Muscle of leg (tissue), 11 donors: Measurements from ENCODE around the gene IRS2. TPM values are rescaled to one million over a fixed set of nuclear protein-coding genes. Genes with fewer than 3 reads are reported as not detected.

Experiments used
- DNase-seq: peaks from one replicate; pipeline ENCODE4 v3.0.0; 2013
- H3K27ac ChIP-seq: one replicate; pipeline ENCODE4 v1.5.1; 2013; ENCODE audit warnings: mild to moderate bottlenecking, low read length, control low read depth
- H3K27me3 ChIP-seq: one replicate; pipeline ENCODE4 v1.6.1; 2013; ENCODE audit warnings: low read length; ENCODE audit not compliant: control insufficient read depth, insufficient read depth
- H3K36me3 ChIP-seq: one replicate; pipeline ENCODE4 v1.6.1; 2013; ENCODE audit warnings: low read length; ENCODE audit not compliant: control insufficient read depth, insufficient read depth
- H3K4me1 ChIP-seq: one replicate; pipeline ENCODE4 v1.6.1; 2013; ENCODE audit warnings: low read length; ENCODE audit not compliant: control insufficient read depth, insufficient read depth
- H3K4me3 ChIP-seq: one replicate; pipeline ENCODE4 v1.5.1; 2013; ENCODE audit warnings: low read length, control low read depth
- H3K9me3 ChIP-seq: replicated peaks from 2 replicates; pipeline ENCODE4 v1.6.1; 2013; ENCODE audit warnings: low read depth, low read length; ENCODE audit not compliant: control insufficient read depth
- WGBS: methylation state at CpG from one replicate; pipeline ENCODE4 v1.1.5; 2013; ENCODE audit warnings: missing lambda C conversion rate; ENCODE audit not compliant: insufficient coverage; 5-methylcytosine and 5-hydroxymethylcytosine counted together
- polyA plus RNA-seq, 8 donors: library from polyadenylated mRNA; unstranded; fragments of 120-200 nt; gene quantifications; one replicate each; pipeline versions ENCODE4 v1.2.1 to v1.2.3, GENCODE V29; 2013; ENCODE audit warnings: inconsistent platforms in 1 of 8, low replicate concordance in 1 of 8; ENCODE audit not compliant: insufficient read length in 8 of 8, insufficient read depth in 1 of 8
- total RNA-seq: library from RNA; stranded (reverse); fragments of 120-200 nt; gene quantifications from one replicate; pipeline ENCODE4 v1.2.4, GENCODE V29; 2013

IRS2 gene
- total and polyA plus RNA-seq, 9 donors, result 1.5 to 5.0 (median 2.8) TPM

DNA sequence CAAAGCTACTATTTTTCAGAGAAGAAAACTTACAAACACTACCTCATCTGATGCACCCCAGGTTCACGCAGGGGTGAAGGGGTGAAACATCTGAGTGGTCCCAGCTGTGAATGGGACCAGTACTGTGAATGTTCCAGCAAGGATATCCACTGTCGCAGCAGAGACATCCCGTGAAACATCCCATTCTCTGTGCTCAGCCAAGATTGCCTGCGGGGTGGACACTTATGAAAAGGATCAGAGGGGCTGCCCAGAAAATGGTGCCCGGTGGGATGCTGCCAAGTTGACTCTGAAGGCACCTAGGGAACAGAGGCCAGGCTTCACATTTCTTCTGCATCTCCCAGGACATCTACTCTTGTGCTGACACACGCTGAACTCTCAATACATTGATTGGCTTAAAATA lies 15.9 kb downstream of the IRS2 start:
- no peak for DNase-seq
- Histone ChIP-seq H3K36me3 (peaks cover 7% of the 10 kb centered on the region), H3K4me1 (no peaks in the 10 kb centered on the region), H3K27me3 (no peaks in the 10 kb centered on the region), H3K4me3 (no peak overlapping the region), H3K9me3 (no peaks in the 10 kb centered on the region), H3K27ac (no peak overlapping the region)
- WGBS, result 91% methylated on average over 4 of the region's 6 CpGs

DNA sequence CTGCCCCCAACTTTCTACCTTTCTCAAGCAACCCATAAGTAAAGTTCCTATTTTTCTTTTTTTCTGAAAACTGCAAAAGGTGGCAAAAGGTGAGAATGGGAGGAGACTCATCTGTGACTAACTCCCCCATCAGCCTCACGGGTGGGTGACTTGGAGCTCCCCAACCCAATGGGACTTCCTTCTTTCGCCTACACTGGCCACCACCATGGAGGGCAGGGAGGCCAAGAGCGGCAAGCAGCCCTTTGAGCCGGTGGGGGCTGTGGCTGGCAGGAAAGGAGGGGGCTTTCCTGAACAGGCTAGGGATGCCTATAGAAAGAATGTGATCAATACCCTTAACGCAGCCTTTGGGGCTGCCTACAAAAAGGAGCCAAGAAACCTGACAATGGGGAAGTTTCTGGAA lies 16.5 kb downstream of the IRS2 start:
- DNase-seq, result no peak
- 83% methylated on average over 1 of the region's 5 CpGs for WGBS
- H3K36me3 ChIP-seq, result peaks cover 7% of the 10 kb centered on the region
- H3K27ac ChIP-seq, result no peak overlapping the region
- H3K27me3 ChIP-seq, result no peaks in the 10 kb centered on the region
- no peak overlapping the region for H3K4me3 ChIP-seq
- H3K4me1 ChIP-seq, result no peaks in the 10 kb centered on the region
- H3K9me3 ChIP-seq, result no peaks in the 10 kb centered on the region

DNA sequence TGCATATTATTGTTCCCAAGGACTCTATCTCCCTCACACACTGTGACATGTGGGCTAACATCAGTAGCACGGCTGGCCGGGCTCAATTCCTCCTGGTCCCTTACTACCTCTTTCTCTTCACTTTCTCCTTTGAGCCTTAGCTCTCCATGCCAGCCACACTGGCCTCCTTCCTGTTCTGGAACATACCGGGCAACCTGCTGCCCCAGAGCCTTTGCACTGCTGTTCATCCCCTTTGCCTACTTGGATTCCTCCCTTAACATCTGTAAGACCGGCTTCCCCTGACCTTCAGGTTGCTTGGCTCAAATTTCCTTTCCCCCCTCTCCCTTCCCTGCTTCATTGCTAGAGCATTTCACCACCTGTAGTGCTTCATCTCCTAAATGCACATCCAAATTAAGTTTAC lies 17.1 kb downstream of the IRS2 start:
- Histone ChIP-seq H3K27ac (no peak overlapping the region), H3K9me3 (no peaks in the 10 kb centered on the region), H3K36me3 (peaks cover 7% of the 10 kb centered on the region), H3K4me1 (no peaks in the 10 kb centered on the region), H3K4me3 (no peak overlapping the region), H3K27me3 (no peaks in the 10 kb centered on the region)
- 88% methylated on average over 4 of the region's 4 CpGs for WGBS
- no peak for DNase-seq

DNA sequence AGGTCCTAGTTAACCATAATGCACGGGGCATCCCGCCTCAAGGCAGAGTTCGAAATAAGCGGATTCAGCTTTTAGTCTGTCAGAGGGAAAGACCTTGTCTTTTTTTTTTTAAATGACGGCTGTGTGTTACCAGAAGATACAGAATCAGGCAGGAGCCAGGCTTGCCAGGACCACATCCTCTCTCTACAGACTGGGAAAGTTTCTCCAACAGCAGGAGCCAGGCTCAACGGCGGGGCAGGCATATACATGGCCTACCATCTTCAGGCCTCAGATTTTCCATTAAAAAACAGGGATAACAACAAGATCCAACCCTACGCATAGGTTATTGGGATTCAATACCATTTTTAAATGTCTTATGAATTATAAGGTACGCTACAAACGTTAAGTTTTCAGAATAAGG lies 17.8 kb downstream of the IRS2 start:
- no peak for DNase-seq
- Histone ChIP-seq H3K4me3 (no peak overlapping the region), H3K27me3 (no peaks in the 10 kb centered on the region), H3K9me3 (no peaks in the 10 kb centered on the region), H3K27ac (no peak overlapping the region), H3K4me1 (peaks cover 2% of the 10 kb centered on the region), H3K36me3 (peaks cover 7% of the 10 kb centered on the region)
- 100% methylated on average over 2 of the region's 10 CpGs for WGBS

DNA sequence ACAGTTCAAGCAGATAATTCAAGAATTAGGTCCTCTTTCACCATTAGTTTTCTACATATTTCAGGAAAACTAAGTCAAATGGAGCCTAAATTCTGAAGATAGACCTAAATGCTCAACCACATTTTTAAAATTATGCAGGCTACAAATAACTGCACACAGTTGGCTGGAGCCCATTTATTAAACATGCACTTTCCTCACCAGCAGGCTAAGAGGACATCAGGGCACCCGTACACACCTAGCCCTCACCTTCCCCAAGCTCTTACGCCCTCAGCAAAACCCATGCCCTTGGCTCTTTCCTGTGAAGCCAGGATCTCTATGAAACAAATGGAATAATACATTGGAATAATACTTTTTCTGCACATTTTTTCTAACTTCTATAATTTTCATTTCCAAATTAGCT lies 18.2 kb downstream of the IRS2 start:
- no peak for DNase-seq
- no CpG with 5 or more reads among the region's 2 CpGs for WGBS
- Histone ChIP-seq H3K27me3 (no peaks in the 10 kb centered on the region), H3K9me3 (no peaks in the 10 kb centered on the region), H3K4me3 (no peak overlapping the region), H3K4me1 (peaks cover 2% of the 10 kb centered on the region), H3K27ac (no peak overlapping the region), H3K36me3 (peaks cover 7% of the 10 kb centered on the region)

DNA sequence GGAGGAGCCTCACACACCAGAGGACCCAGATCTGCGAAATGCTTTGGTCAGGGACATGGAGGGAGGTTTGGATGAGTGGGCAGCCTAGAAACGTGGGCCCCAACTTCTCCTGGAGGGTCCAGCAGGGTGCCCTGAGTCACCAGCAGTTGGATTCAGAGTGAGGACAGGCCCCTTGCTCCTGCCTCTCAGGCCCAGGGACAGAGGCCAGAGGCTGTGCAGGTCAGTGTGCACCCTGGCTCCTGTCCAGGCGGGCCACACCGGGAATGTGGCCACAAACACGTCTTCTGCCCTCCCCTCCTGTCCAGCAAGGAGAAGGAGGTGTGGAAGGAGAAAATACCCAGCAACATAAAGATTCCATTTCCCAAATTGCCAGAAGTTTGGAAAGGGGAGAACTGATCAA lies 19.4 kb downstream of the IRS2 start:
- Histone ChIP-seq H3K9me3 (no peaks in the 10 kb centered on the region), H3K27ac (no peak overlapping the region), H3K4me3 (no peak overlapping the region), H3K36me3 (peaks cover 3% of the 10 kb centered on the region), H3K4me1 (peaks cover 2% of the 10 kb centered on the region), H3K27me3 (no peaks in the 10 kb centered on the region)
- DNase-seq, result no peak
- 72% methylated on average over 2 of the region's 5 CpGs for WGBS

DNA sequence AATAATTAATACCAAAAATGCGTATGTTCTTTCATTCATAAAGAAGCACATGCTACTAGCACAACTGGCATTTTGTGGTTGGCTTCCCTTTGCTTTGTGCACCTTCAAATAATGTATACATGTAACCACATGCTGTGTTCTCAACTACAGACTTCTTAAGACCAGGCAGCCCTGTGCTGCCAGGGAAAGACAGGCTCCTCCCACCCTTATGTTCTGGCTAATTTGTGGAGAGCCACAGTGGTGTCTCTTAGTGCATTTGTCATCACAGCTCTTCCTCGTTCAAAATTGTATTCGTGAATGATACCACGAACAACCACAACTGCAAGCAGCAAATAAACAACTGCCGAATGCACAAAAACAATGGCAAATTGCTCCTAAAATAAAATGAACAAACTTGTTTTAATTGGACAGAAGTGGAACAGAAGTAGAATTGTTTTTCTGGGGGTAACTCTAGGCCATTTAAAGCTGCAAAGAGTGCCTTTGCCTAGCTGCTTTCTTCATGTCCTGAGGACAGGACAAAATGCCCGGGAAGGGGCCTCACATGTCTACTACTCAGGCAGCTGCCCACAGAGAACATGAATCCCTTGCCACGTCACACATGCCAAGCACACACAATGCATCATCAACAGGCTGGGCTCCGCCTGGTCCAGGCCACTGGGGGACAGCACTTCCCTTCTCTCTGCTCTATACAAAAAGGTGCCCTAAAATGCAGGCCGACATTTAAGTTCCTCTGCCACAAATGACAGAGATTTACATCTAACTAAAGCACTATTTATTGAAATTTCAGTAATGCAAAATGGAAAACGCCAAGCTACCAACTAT lies 21.7 kb downstream of the IRS2 start:
- no peak overlapping the region for H3K27ac ChIP-seq
- DNase-seq, result no peak
- WGBS, result 44% methylated on average over 1 of the region's 10 CpGs

DNA sequence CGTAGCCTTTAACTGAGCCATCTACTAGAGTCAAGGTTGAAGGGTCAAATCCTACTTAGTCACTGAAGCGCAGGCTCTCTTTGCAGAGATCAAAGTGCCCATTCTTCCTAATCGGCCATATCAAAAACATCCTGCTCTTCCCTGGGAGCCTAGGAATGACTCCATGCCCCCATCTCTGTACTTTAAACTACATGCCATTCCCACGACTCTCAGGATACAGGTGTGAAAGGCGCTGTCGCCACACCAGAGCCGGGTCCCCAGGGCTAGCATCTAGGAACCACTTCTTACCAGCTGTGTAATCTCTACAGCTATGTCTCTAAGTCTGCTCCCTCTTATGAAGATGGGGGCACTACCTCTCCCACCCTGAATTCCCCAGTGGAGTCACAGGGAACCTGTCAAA lies 22.3 kb downstream of the IRS2 start:
- no peak overlapping the region for H3K27ac ChIP-seq
- no peaks in the 10 kb centered on the region for H3K27me3 ChIP-seq
- no peak overlapping the region for H3K4me3 ChIP-seq
- no peak for DNase-seq
- WGBS, result 89% methylated on average over 3 of the region's 7 CpGs
- H3K9me3 ChIP-seq, result no peaks in the 10 kb centered on the region
- peaks cover 2% of the 10 kb centered on the region for H3K4me1 ChIP-seq
- H3K36me3 ChIP-seq, result no peaks in the 10 kb centered on the region

More for the DNA sequence above, 21.7 kb downstream of the IRS2 start:
- Histone ChIP-seq H3K4me1 (peaks cover 2% of the 10 kb centered on the region), H3K9me3 (no peaks in the 10 kb centered on the region), H3K36me3 (no peaks in the 10 kb centered on the region), H3K27me3 (no peaks in the 10 kb centered on the region), H3K4me3 (no peak overlapping the region)

DNA sequence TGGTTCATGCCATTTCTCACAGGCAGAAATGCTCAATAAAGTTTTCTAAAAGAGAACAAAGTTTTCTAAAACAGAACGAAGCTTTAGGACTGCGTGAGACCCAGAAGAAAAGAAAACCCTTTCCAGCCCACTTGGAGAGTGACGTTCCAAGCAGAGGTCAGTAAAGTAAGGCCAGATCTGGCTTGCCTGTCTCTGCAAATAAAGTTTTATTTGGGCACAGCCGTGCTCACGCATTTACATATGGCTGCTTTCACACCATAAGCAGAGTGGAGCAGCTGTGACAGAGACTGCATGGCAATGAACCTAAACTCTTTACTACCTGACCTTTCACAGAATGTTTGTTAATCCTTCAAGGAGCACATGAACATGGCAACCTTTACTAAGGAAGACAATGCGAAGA lies 23.6 kb downstream of the IRS2 start:
- no peak for DNase-seq
- no peak overlapping the region for H3K27ac ChIP-seq
- H3K4me1 ChIP-seq, result peaks cover 2% of the 10 kb centered on the region
- H3K27me3 ChIP-seq, result no peaks in the 10 kb centered on the region
- no peaks in the 10 kb centered on the region for H3K36me3 ChIP-seq
- H3K4me3 ChIP-seq, result no peak overlapping the region
- WGBS, result 78% methylated on average over 5 of the region's 6 CpGs
- no peaks in the 10 kb centered on the region for H3K9me3 ChIP-seq

DNA sequence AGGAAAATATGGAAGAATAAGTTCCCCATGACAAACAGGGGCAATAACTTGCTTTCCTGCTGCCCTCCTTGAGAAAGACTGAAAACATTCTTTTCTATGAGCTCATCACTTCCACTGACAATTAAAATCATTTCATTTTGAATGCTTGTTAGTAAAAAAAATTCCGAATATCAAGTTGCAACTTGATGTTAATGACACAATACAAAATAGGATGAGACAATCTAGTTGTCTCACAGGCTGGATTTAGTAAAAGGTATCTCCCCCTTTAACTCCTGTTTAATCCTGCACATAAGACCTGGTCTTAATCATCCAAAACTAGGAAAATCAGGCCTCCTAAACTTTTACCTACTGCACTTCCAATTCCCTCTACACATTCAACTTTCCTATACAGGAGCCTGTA lies 24.7 kb downstream of the IRS2 start:
- H3K27ac ChIP-seq, result no peak overlapping the region
- no peaks in the 10 kb centered on the region for H3K27me3 ChIP-seq
- WGBS, result no CpG with 5 or more reads among the region's 1 CpG
- DNase-seq, result no peak
- H3K4me1 ChIP-seq, result peaks cover 2% of the 10 kb centered on the region
- H3K36me3 ChIP-seq, result no peaks in the 10 kb centered on the region
- H3K9me3 ChIP-seq, result no peaks in the 10 kb centered on the region
- no peak overlapping the region for H3K4me3 ChIP-seq

DNA sequence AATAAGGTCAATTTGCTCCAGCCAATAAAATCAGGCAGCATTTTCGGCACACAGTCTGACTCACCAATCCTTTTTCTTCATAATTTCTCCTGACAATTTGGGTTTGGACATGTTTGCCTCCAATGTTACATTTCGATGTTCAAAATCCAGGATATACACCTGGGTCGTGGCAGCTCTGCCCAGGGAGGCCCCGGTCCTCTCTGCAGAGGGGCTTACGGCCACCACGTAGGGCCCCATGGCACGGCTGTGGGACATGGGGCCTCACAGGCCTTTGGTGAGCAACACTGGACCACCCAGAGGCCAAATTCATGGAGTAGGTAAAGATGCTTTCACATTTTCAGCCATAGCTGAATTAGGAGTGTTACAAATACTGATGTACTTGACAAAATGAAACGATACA lies 25.4 kb downstream of the IRS2 start:
- Histone ChIP-seq H3K4me3 (no peak overlapping the region), H3K9me3 (no peaks in the 10 kb centered on the region), H3K27ac (no peak overlapping the region), H3K27me3 (no peaks in the 10 kb centered on the region), H3K36me3 (no peaks in the 10 kb centered on the region), H3K4me1 (peaks cover 2% of the 10 kb centered on the region)
- DNase-seq, result no peak
- WGBS, result 71% methylated on average over 7 of the region's 8 CpGs
